HFF-Myc (cell line): ENCODE results near the gene MT2A.
A peak's percentile ranks its signal among the peaks of the same experiment; 100 is the strongest.

Experiments used
- DNase-seq: peaks from one replicate; pipeline ENCODE4 v3.0.0-alpha.2; 2011; ENCODE audit warnings: low read depth; ENCODE audit errors: extremely low read depth
- H3K4me3 ChIP-seq: replicated peaks from 2 replicates; pipeline ENCODE4 v1.5.1; 2011; ENCODE audit warnings: low read depth, mild to moderate bottlenecking, control low read depth, low read length
- CTCF ChIP-seq: IDR thresholded peaks from 2 replicates; pipeline ENCODE4 v1.5.1; 2012; ENCODE audit warnings: mild to moderate bottlenecking, low read depth, low read length, control low read depth; ENCODE audit errors: missing control alignments

The MT2A gene

GRCh38 chr16:56632156-56632847, 23.9 kb downstream of the MT2A start, which contains the start of gene MT1M:
MT1M (plus strand) TSS chr16:56632659; CDS start chr16:56632732, 73 bp downstream.
- peak within 1 kb of the TSS; percentile 33 for H3K4me3 ChIP-seq
- TF ChIP-seq CTCF: no peak
- DNase-seq: no peak

- H3K4me3 ChIP-seq: peak overlapping the region; percentile 33
- no peak for DNase-seq
- no peak for TF ChIP-seq CTCF
Observed at GRCh38 chr16:56632848-56633365, 24.5 kb downstream of the MT2A start.

GRCh38 chr16:56633535-56633934, 25.2 kb downstream of the MT2A start:
- DNase-seq: no peak
- TF ChIP-seq CTCF: no peak
- no peak overlapping the region for H3K4me3 ChIP-seq

- no peak for TF ChIP-seq CTCF
Observed at GRCh38 chr16:56634715-56635440, 26.5 kb downstream of the MT2A start.

GRCh38 chr16:56635441-56635967, 27.1 kb downstream of the MT2A start:
- TF ChIP-seq CTCF: no peak
- peak overlapping the region; percentile 19; the same call in 1 of the 2 replicates for H3K4me3 ChIP-seq
- DNase-seq: no peak

More at GRCh38 chr16:56634715-56635440, 26.5 kb downstream of the MT2A start:
- H3K4me3 ChIP-seq: peak overlapping the region; percentile 19; the same call in 1 of the 2 replicates
- no peak for DNase-seq

- TF ChIP-seq CTCF: no peak
- H3K4me3 ChIP-seq: no peak overlapping the region
- no peak for DNase-seq
Observed at GRCh38 chr16:56636616-56637413, 28.4 kb downstream of the MT2A start.
